Endothelial cell of umbilical vein (primary cell): ENCODE results near the gene NR6A1. TPM values are rescaled to one million over a fixed set of nuclear protein-coding genes. Genes with fewer than 3 reads are reported as not detected.

Source experiments
- BruUV-seq: library from RNA; stranded (reverse); fragments of 400-500 nt; replicated peaks from 2 replicates; lab custom pipeline; 2021; lab: Mats Ljungman, UMichigan
- CTCF ChIA-PET: fragments of 300-600, 350-600 bp; sonication (Branson Sonifier 250); formaldehyde crosslinking; loops from one replicate; lab custom pipeline; 2021; ENCODE audit warnings: antibody characterized with exemption, inconsistent platforms; lab: Charles Lee
- POLR2A ChIA-PET: fragments of 300-600, 350-600 bp; sonication (Branson Sonifier 250); formaldehyde crosslinking; loops from one replicate; lab custom pipeline; 2021; ENCODE audit warnings: antibody characterized with exemption, inconsistent platforms; lab: Charles Lee
- DNase-seq: peaks from one replicate; pipeline ENCODE4 v3.0.0-alpha.2; 2011; ENCODE audit warnings: low read depth, low spot score
- FAIRE-seq: peaks from 2 replicates; lab custom pipeline; 2011; peaks lifted over from hg19 to GRCh38; lab: Jason Lieb, UNC
- H2AFZ ChIP-seq: 2 replicates; pipeline ENCODE4 v1.6.0; 2012; ENCODE audit warnings: low read depth, low read length, control low read depth, inconsistent platforms
- H3K27ac ChIP-seq: 2 replicates; pipeline ENCODE4 v1.5.1; 2011; ENCODE audit warnings: low read depth, mild to moderate bottlenecking, control low read depth, low read length, moderate library complexity; ENCODE audit not compliant: insufficient read depth
- H3K27me3 ChIP-seq, 2 experiments: 2 replicates each; pipeline versions ENCODE4 v1.6.0 to v1.6.1; 2011; ENCODE audit warnings: low read length in 2 of 2, mixed read lengths in 1 of 2; ENCODE audit not compliant: control insufficient read depth in 2 of 2, insufficient read depth in 2 of 2
- H3K36me3 ChIP-seq, 2 experiments: 2 replicates in 1 of 2; 3 replicates in 1 of 2; pipeline ENCODE4 v1.5.1; 2011; ENCODE audit warnings: low read length in 2 of 2, mild to moderate bottlenecking in 1 of 2, moderate library complexity in 1 of 2; ENCODE audit not compliant: control insufficient read depth in 2 of 2, insufficient read depth in 2 of 2; ENCODE audit errors: extremely low read depth in 1 of 2
- H3K4me1 ChIP-seq: 3 replicates; pipeline ENCODE4 v1.5.1; 2011; ENCODE audit warnings: mild to moderate bottlenecking, low read length; ENCODE audit not compliant: control insufficient read depth, insufficient read depth; ENCODE audit errors: extremely low read depth
- H3K4me2 ChIP-seq: 2 replicates; pipeline ENCODE4 v1.6.1; 2011; ENCODE audit warnings: low read length, control low read depth, mixed read lengths; ENCODE audit not compliant: insufficient read depth
- H3K4me3 ChIP-seq, 3 experiments: fragments of 200-600 bp in 1 of 3; sonication (generic), shearing (Covaris generic) in 1 of 3; replicated peaks in 1 of 3; 2 replicates each; pipeline ENCODE4 v1.5.1; 2011 to 2016; ENCODE audit warnings: control low read depth in 3 of 3, low read length in 3 of 3, mild to moderate bottlenecking in 2 of 3, inconsistent platforms in 1 of 3, low read depth in 1 of 3, moderate library complexity in 1 of 3; ENCODE audit not compliant: insufficient read depth in 1 of 3
- H3K79me2 ChIP-seq: 2 replicates; pipeline ENCODE4 v1.6.0; 2012; ENCODE audit warnings: low read length, inconsistent platforms; ENCODE audit not compliant: control insufficient read depth, insufficient read depth
- H3K9ac ChIP-seq: replicated peaks from 2 replicates; pipeline ENCODE3; 2011; ENCODE audit warnings: low read length, control low read depth; ENCODE audit not compliant: insufficient read depth; ENCODE audit errors: extremely low read depth
- H3K9me1 ChIP-seq: replicated peaks from 3 replicates; pipeline ENCODE4 v1.6.0; 2011; ENCODE audit warnings: mild to moderate bottlenecking, low read length; ENCODE audit not compliant: control insufficient read depth, insufficient read depth; ENCODE audit errors: extremely low read depth
- H3K9me3 ChIP-seq: replicated peaks from 2 replicates; pipeline ENCODE4 v1.5.1; 2012; ENCODE audit warnings: low read length, inconsistent platforms; ENCODE audit not compliant: control insufficient read depth, insufficient read depth
- H4K20me1 ChIP-seq: replicated peaks from 2 replicates; pipeline ENCODE3; 2011; ENCODE audit warnings: mild to moderate bottlenecking, low read length; ENCODE audit not compliant: control insufficient read depth, insufficient read depth; ENCODE audit errors: extremely low read depth
- EZH2 ChIP-seq: IDR thresholded peaks from 2 replicates; pipeline ENCODE4 v1.6.1; 2012; ENCODE audit warnings: borderline replicate concordance, low read depth, mild to moderate bottlenecking, moderate library complexity, low read length, inconsistent platforms; ENCODE audit not compliant: severe bottlenecking
- FOS ChIP-seq: IDR thresholded peaks from 2 replicates; pipeline ENCODE4 v1.6.1; 2011; ENCODE audit warnings: mild to moderate bottlenecking, low read length, moderate library complexity, borderline replicate concordance; ENCODE audit not compliant: insufficient read depth
- GATA2 ChIP-seq: IDR thresholded peaks from 2 replicates; pipeline ENCODE4 v1.7.0; 2011; ENCODE audit warnings: low read depth, mild to moderate bottlenecking, moderate library complexity, mixed read lengths, low read length; ENCODE audit not compliant: insufficient read length, insufficient read depth
- JUN ChIP-seq: IDR thresholded peaks from 2 replicates; pipeline ENCODE4 v1.6.1; 2011; ENCODE audit warnings: borderline replicate concordance, low read depth; ENCODE audit not compliant: insufficient read length, insufficient read depth
- MYC ChIP-seq: IDR thresholded peaks from one replicate; pipeline ENCODE4 v1.6.1; 2011; ENCODE audit warnings: mild to moderate bottlenecking, low read depth, low read length
- POLR2A ChIP-seq: IDR thresholded peaks from 2 replicates; pipeline ENCODE4 v1.6.1; 2012; ENCODE audit warnings: low read depth, mild to moderate bottlenecking, control low read depth, low read length
- POLR2AphosphoS5 ChIP-seq: IDR thresholded peaks from 2 replicates; pipeline ENCODE4 v1.6.1; 2012; ENCODE audit warnings: low read depth, mild to moderate bottlenecking, control low read depth, low read length, moderate library complexity; ENCODE audit not compliant: insufficient read depth
- dilution Hi-C: fragments of 300-500 bp; cut with MboI; formaldehyde crosslinking; loops from one replicate; pipeline ENCODE4 v1.15.0; 2019; ENCODE audit warnings: low sequenced_read_pairs; ENCODE audit not compliant: extremely low pct_ligation_motif_present
- intact Hi-C: fragments of 100-400 bp; cut with micrococcal nuclease; formaldehyde crosslinking; loops from one replicate; pipeline ENCODE4 v1.10.0; 2022
- polyA plus RNA-seq, 4 experiments: library from polyadenylated mRNA; depleted of rRNA in 3 of 4; stranded (reverse) in 3 of 4; unstranded in 1 of 4; fragments of >200 nt; gene quantifications; 2 replicates each; pipeline versions ENCODE4 v1.2.1 to v1.2.3, GENCODE V29; 2011 to 2012; ENCODE audit warnings: missing spikeins in 1 of 4
- total RNA-seq: library from RNA; stranded (reverse); gene quantifications from 2 replicates; pipeline ENCODE4 v1.2.3, GENCODE V29; 2021
- TF ChIP-seq, protein P1 (sequence below): IDR thresholded peaks from 2 replicates; pipeline ENCODE4 v1.6.1; 2011; ENCODE audit not compliant: insufficient read depth, insufficient read length
- TF ChIP-seq, protein P2 (sequence below), 2 donors: IDR thresholded peaks; 1 replicate in 1 of 2; 2 replicates in 1 of 2; pipeline ENCODE4 v1.5.1; 2011; ENCODE audit warnings: low read length in 2 of 2, mild to moderate bottlenecking in 2 of 2, moderate library complexity in 2 of 2, control low read depth in 1 of 2, inconsistent platforms in 1 of 2, low read depth in 1 of 2; ENCODE audit not compliant: insufficient read depth in 1 of 2; ENCODE audit errors: extremely low read depth in 1 of 2

Gene NR6A1
- total and polyA plus RNA-seq, 2 donors (not counting 3 experiments of a cell fraction or from before 2014, with no cell fraction given), result 0.17 to 1.2 TPM

DNA sequence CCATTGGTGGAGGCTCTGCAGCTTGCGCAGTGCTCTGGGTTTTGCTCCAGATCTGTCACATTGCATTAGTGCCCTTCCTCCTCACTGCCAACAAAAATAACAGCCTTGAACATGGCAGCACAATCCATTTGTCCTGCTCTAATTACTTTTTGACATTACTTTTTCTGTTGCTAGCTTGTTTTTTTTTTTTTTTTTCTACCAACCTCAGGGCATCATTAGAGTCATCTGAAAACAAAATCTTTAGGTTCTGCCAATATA, 146.4 kb downstream of the NR6A1 start:
- ChIA-PET POLR2A (no interaction called here), CTCF (interaction anchor here (1.5 to 2.9 kb wide), 5 partner anchors 9 to 87 kb away, joined by 5 to 9 read pairs (median 7); no protein-coding TSS in a partner anchor)
- Histone ChIP-seq H3K4me1 (no peaks in the 10 kb centered on the region), H3K9me1 (no peaks in the 10 kb centered on the region), H3K79me2 (no peaks in the 10 kb centered on the region), H4K20me1 (no peaks in the 10 kb centered on the region), H3K27ac (no peak overlapping the region), H3K4me3 (no peak overlapping the region), H3K27me3 (peaks cover 0 to 4% of the 10 kb centered on the region in 2 experiments), H3K9me3 (no peaks in the 10 kb centered on the region), H3K36me3 (no peaks in the 10 kb centered on the region), H3K9ac (no peak overlapping the region), H2AFZ (no peak overlapping the region), H3K4me2 (no peak overlapping the region)
- BruUV-seq, result no TSS peak
- DNase-seq (no peak), FAIRE-seq (no peak)
- dilution Hi-C loops (no loop called here), intact Hi-C loops (no loop called here)
- TF ChIP-seq FOS (no peak), POLR2A (no peak), GATA2 (no peak), JUN (no peak), POLR2AphosphoS5 (no peak), MYC (no peak), EZH2 (no peak)
- TF ChIP-seq, protein P1, sequence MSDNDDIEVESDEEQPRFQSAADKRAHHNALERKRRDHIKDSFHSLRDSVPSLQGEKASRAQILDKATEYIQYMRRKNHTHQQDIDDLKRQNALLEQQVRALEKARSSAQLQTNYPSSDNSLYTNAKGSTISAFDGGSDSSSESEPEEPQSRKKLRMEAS, result no peak
- TF ChIP-seq, protein P2, sequence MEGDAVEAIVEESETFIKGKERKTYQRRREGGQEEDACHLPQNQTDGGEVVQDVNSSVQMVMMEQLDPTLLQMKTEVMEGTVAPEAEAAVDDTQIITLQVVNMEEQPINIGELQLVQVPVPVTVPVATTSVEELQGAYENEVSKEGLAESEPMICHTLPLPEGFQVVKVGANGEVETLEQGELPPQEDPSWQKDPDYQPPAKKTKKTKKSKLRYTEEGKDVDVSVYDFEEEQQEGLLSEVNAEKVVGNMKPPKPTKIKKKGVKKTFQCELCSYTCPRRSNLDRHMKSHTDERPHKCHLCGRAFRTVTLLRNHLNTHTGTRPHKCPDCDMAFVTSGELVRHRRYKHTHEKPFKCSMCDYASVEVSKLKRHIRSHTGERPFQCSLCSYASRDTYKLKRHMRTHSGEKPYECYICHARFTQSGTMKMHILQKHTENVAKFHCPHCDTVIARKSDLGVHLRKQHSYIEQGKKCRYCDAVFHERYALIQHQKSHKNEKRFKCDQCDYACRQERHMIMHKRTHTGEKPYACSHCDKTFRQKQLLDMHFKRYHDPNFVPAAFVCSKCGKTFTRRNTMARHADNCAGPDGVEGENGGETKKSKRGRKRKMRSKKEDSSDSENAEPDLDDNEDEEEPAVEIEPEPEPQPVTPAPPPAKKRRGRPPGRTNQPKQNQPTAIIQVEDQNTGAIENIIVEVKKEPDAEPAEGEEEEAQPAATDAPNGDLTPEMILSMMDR (IDR thresholded peaks at IDR 0.05; ENCODE audit: extremely low read depth in 1 of 2, insufficient read depth in 1 of 2, low read depth in 1 of 2, low read length in 2 of 2), result no peak
